Lower leg skin (tissue), 4 donors: ENCODE data around the gene PRKCQ. TPM values are rescaled to one million over a fixed set of nuclear protein-coding genes. Genes with fewer than 3 reads are reported as not detected.

ENCODE experiments used
- DNase-seq, 2 donors: peaks; one replicate each; pipeline ENCODE4 v3.0.0-alpha.2; 2019; ENCODE audit warnings: low spot score in 2 of 2
- H3K4me3 ChIP-seq: fragments of 200-600 bp; sonication (generic); 2 replicates; pipeline ENCODE4 v1.5.1; 2017; ENCODE audit warnings: mild to moderate bottlenecking, low read depth; ENCODE audit not compliant: poor library complexity, severe bottlenecking
- CTCF ChIP-seq, 3 donors: fragments of 450-650 bp; IDR thresholded peaks; one replicate each; pipeline ENCODE4 v1.5.1; 2016; ENCODE audit warnings: antibody characterized with exemption in 3 of 3, mild to moderate bottlenecking in 3 of 3, moderate library complexity in 2 of 3
- POLR2A ChIP-seq, 2 donors: fragments of 450-650 bp; IDR thresholded peaks; one replicate each; pipeline ENCODE4 v1.6.1; 2016 to 2017; ENCODE audit warnings: antibody characterized with exemption in 2 of 2, mild to moderate bottlenecking in 1 of 2, moderate library complexity in 1 of 2
- WGBS, 2 donors: methylation state at CpG; one replicate each; pipeline ENCODE4 v1.1.5; 2018; 5-methylcytosine and 5-hydroxymethylcytosine counted together
- intact Hi-C: fragments of 100-400 bp; cut with DNase I; formaldehyde crosslinking; loops from one replicate; pipeline ENCODE4 v1.15.0; 2023; ENCODE audit warnings: low total_unique reads
- total RNA-seq, 4 donors: library from RNA; depleted of rRNA; stranded (reverse); fragments of >200 nt; gene quantifications; one replicate each; pipeline ENCODE4 v1.1.0, GENCODE V29; 2016

The PRKCQ gene
- total RNA-seq, 4 donors from 2014 or later = 0.06 to 0.17 TPM; not detected in 2

- no peak for TF ChIP-seq CTCF (IDR thresholded peaks at IDR 0.05)
- TF ChIP-seq POLR2A (IDR thresholded peaks at IDR 0.05) = no peak
- no peak for DNase-seq
- WGBS, 2 donors = 89 to 100% methylated on average over 1 of the region's 1 CpG
- no peak overlapping the region for H3K4me3 ChIP-seq
- intact Hi-C loops = loop anchor here (5.0 to 10.0 kb wide), 2 partner anchors 202 to 300 kb away; partner anchors contain the start of gene PFKFB3
Measured at GRCh38 chr10:6404127-6405072, 175.7 kb downstream of the PRKCQ start.

GRCh38 chr10:6402960-6403359 lies 177.1 kb downstream of the PRKCQ start:
- no peak for DNase-seq
- intact Hi-C loops = loop anchor here (5.0 to 10.0 kb wide), 2 partner anchors 201 to 298 kb away; partner anchors contain the start of gene PFKFB3
- WGBS, 2 donors = 87 to 93% methylated on average over 8 of the region's 8 CpGs
- no peak overlapping the region for H3K4me3 ChIP-seq
- TF ChIP-seq CTCF (IDR thresholded peaks at IDR 0.05) (no peak), POLR2A (IDR thresholded peaks at IDR 0.05) (no peak)

- TF ChIP-seq POLR2A (IDR thresholded peaks at IDR 0.05) = no peak
- TF ChIP-seq CTCF (IDR thresholded peaks at IDR 0.05) = no peak
- intact Hi-C loops = loop anchor here (5.0 to 10.0 kb wide), 2 partner anchors 200 to 298 kb away; partner anchors contain the start of gene PFKFB3
- DNase-seq = no peak
- H3K4me3 ChIP-seq = no peak overlapping the region
- WGBS, 2 donors = 68 to 69% methylated on average over 9 of the region's 9 CpGs
Measured at GRCh38 chr10:6402349-6402709, 177.7 kb downstream of the PRKCQ start.

- no peak overlapping the region for H3K4me3 ChIP-seq
- intact Hi-C loops = loop anchor here (5.0 to 10.0 kb wide), 2 partner anchors 199 to 297 kb away; partner anchors contain the start of gene PFKFB3
- TF ChIP-seq POLR2A (IDR thresholded peaks at IDR 0.05) = no peak
- peak in 1 of 3 donors; percentile 84 for TF ChIP-seq CTCF (IDR thresholded peaks at IDR 0.05)
- peak in 1 of 2 donors; percentile 76 for DNase-seq
- 11 to 12% methylated on average over 18 of the region's 18 CpGs for WGBS, 2 donors
Measured at GRCh38 chr10:6401558-6402348, 178.3 kb downstream of the PRKCQ start.

GRCh38 chr10:6400821-6401465 lies 179.1 kb downstream of the PRKCQ start:
- no peak overlapping the region for H3K4me3 ChIP-seq
- TF ChIP-seq POLR2A (IDR thresholded peaks at IDR 0.05) = no peak
- no peak for TF ChIP-seq CTCF (IDR thresholded peaks at IDR 0.05)
- intact Hi-C loops = loop anchor here (5.0 to 10.0 kb wide), 2 partner anchors 199 to 296 kb away; partner anchors contain the start of gene PFKFB3
- DNase-seq = no peak
- 79 to 81% methylated on average over 12 of the region's 12 CpGs for WGBS, 2 donors
